Stimulated activated CD8-positive, alpha-beta memory T cell treated with anti-CD3 and anti-CD28 coated beads, Interleukin-12 subunit alpha, Interleukin-12 subunit beta, amount 100 ng/mL, for 1 hour (primary cell): ENCODE results near the gene NGF.

Source experiments
- DNase-seq: peaks from one replicate; pipeline ENCODE4 v3.0.0-alpha.2; 2020; ENCODE audit warnings: low read depth

NGF gene

GRCh38 chr1:115280064-115280463 is 58.0 kb downstream of the NGF start:
- no peak for DNase-seq

- no peak for DNase-seq
These were observed 59.8 kb downstream of the NGF start for GRCh38 chr1:115278211-115278610.

- DNase-seq, result no peak
These were observed 60.8 kb downstream of the NGF start for GRCh38 chr1:115277276-115277675.

GRCh38 chr1:115275216-115275615 is 62.8 kb downstream of the NGF start:
- DNase-seq, result no peak

- DNase-seq, result no peak
These were observed 63.6 kb downstream of the NGF start for GRCh38 chr1:115274467-115274866.

GRCh38 chr1:115266729-115267421 is 71.2 kb downstream of the NGF start:
- DNase-seq, result no peak

- DNase-seq, result no peak
These were observed 73.0 kb downstream of the NGF start for GRCh38 chr1:115265099-115265498.

GRCh38 chr1:115262886-115263285 is 75.2 kb downstream of the NGF start:
- no peak for DNase-seq

- DNase-seq, result no peak
These were observed 76.6 kb downstream of the NGF start for GRCh38 chr1:115261496-115261895.

GRCh38 chr1:115258302-115258866 is 79.7 kb downstream of the NGF start:
- DNase-seq, result no peak

GRCh38 chr1:115257591-115257990 is 80.5 kb downstream of the NGF start:
- DNase-seq, result no peak

GRCh38 chr1:115255154-115255553 is 82.9 kb downstream of the NGF start:
- DNase-seq, result no peak

- DNase-seq, result no peak
These were observed 85.5 kb downstream of the NGF start for GRCh38 chr1:115252585-115252984.

GRCh38 chr1:115251856-115252255 is 86.2 kb downstream of the NGF start:
- no peak for DNase-seq

- DNase-seq, result no peak
These were observed 86.7 kb downstream of the NGF start for GRCh38 chr1:115251340-115251748.

GRCh38 chr1:115246526-115246925 is 91.5 kb downstream of the NGF start:
- DNase-seq, result no peak

GRCh38 chr1:115245227-115245626 is 92.8 kb downstream of the NGF start:
- DNase-seq, result no peak

GRCh38 chr1:115242543-115242942 is 95.5 kb downstream of the NGF start:
- no peak for DNase-seq

GRCh38 chr1:115241309-115241708 is 96.7 kb downstream of the NGF start:
- no peak for DNase-seq

- no peak for DNase-seq
These were observed 97.8 kb downstream of the NGF start for GRCh38 chr1:115240297-115240696.

GRCh38 chr1:115239426-115239825 is 98.6 kb downstream of the NGF start:
- no peak for DNase-seq

- no peak for DNase-seq
These were observed 99.0 kb downstream of the NGF start for GRCh38 chr1:115239148-115239422.

GRCh38 chr1:115238336-115239147 is 99.5 kb downstream of the NGF start:
- no peak for DNase-seq

GRCh38 chr1:115237507-115237906 is 100.5 kb downstream of the NGF start:
- no peak for DNase-seq
